HG03175 (cell line): ENCODE results near the gene TBCD.

Experiments
- ATAC-seq: cut with Tn5 transposase; IDR thresholded peaks from one replicate; pipeline ENCODE4 v1.9.1; 2021; ENCODE audit warnings: mild to moderate bottlenecking, moderate library complexity; ENCODE audit not compliant: unreplicated experiment

TBCD gene

GRCh38 chr17:82918508-82918907 is 166.6 kb downstream of the TBCD start:
- no peak for ATAC-seq

GRCh38 chr17:82920150-82920549 is 168.3 kb downstream of the TBCD start:
- no peak for ATAC-seq

- ATAC-seq: no peak
These were observed 168.8 kb downstream of the TBCD start for GRCh38 chr17:82920715-82921114.

- no peak for ATAC-seq
These were observed 169.6 kb downstream of the TBCD start for GRCh38 chr17:82921426-82921825.

GRCh38 chr17:82922646-82923045 is 170.8 kb downstream of the TBCD start:
- ATAC-seq: no peak

GRCh38 chr17:82923366-82924113 is 171.7 kb downstream of the TBCD start:
- no peak for ATAC-seq

- ATAC-seq: no peak
These were observed 172.3 kb downstream of the TBCD start for GRCh38 chr17:82924214-82924613.

GRCh38 chr17:82924812-82925211 is 172.9 kb downstream of the TBCD start:
- ATAC-seq: no peak

GRCh38 chr17:82925336-82925735 is 173.5 kb downstream of the TBCD start:
- ATAC-seq: no peak

- no peak for ATAC-seq
These were observed 174.2 kb downstream of the TBCD start for GRCh38 chr17:82926081-82926480.

- no peak for ATAC-seq
These were observed 174.9 kb downstream of the TBCD start for GRCh38 chr17:82926716-82927115.

- ATAC-seq: no peak
These were observed 175.4 kb downstream of the TBCD start for GRCh38 chr17:82927311-82927660.

GRCh38 chr17:82927661-82928601 is 176.1 kb downstream of the TBCD start:
- ATAC-seq: no peak

GRCh38 chr17:82929011-82929622 is 177.3 kb downstream of the TBCD start:
- ATAC-seq: no peak

- no peak for ATAC-seq
These were observed 177.8 kb downstream of the TBCD start for GRCh38 chr17:82929676-82930042.

GRCh38 chr17:82930043-82930923 is 178.4 kb downstream of the TBCD start:
- no peak for ATAC-seq

- ATAC-seq: no peak
These were observed 179.2 kb downstream of the TBCD start for GRCh38 chr17:82930924-82931698.

GRCh38 chr17:82931699-82932517 is 180.0 kb downstream of the TBCD start:
- ATAC-seq: no peak
